ENCODE measurements around the gene MPZL2. TPM values are rescaled to one million over a fixed set of nuclear protein-coding genes. Genes with fewer than 3 reads are reported as not detected.

The MPZL2 gene
- total RNA-seq, 4 donors from 2014 or later: 8.7 to 57.0 (median 12.1) TPM

DNA sequence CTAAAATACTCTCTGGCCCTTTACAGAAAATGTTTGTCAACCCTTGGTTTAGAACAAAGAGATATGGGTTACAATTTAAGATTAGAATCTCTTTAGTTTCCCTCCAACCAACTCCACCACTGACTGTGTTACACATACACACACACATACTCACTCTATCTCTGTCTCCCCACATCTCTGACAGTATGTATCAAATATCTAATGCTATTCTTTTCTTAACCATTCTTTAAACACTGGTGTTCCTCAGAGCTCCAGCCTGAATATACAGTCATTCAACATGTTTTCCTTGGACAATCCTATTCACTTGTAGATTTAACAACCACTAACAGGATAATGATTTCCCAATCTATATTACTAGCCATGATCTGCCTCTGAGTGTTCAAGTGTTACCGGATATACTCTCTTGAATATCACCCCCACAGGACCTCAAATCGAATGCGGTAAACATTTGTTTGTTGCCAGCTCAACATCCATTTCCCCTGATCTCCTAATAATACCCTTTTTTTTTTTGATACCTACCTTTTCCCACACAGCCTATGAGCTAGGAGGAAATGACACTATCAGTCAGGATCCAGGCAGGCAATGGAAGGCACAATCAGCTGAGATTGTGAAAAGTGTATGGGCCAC lies 18.0 kb downstream of the MPZL2 start:
- peaks cover 0 to 6% (median 0%) of the 10 kb centered on the region in 3 donors for H3K4me1 ChIP-seq
- H3K27me3 ChIP-seq: peaks cover 21% of the 10 kb centered on the region
- H3K9me3 ChIP-seq: no peaks in the 10 kb centered on the region
- H3K36me3 ChIP-seq: no peaks in the 10 kb centered on the region
- TF ChIP-seq EP300 (IDR thresholded peaks at IDR 0.05) (no peak), POLR2A (IDR thresholded peaks at IDR 0.05) (no peak), POLR2AphosphoS5 (IDR thresholded peaks at IDR 0.05) (no peak)
- TF ChIP-seq, protein P1, sequence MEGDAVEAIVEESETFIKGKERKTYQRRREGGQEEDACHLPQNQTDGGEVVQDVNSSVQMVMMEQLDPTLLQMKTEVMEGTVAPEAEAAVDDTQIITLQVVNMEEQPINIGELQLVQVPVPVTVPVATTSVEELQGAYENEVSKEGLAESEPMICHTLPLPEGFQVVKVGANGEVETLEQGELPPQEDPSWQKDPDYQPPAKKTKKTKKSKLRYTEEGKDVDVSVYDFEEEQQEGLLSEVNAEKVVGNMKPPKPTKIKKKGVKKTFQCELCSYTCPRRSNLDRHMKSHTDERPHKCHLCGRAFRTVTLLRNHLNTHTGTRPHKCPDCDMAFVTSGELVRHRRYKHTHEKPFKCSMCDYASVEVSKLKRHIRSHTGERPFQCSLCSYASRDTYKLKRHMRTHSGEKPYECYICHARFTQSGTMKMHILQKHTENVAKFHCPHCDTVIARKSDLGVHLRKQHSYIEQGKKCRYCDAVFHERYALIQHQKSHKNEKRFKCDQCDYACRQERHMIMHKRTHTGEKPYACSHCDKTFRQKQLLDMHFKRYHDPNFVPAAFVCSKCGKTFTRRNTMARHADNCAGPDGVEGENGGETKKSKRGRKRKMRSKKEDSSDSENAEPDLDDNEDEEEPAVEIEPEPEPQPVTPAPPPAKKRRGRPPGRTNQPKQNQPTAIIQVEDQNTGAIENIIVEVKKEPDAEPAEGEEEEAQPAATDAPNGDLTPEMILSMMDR (IDR thresholded peaks at IDR 0.05): no peak
- no peak overlapping the region for H3K4me3 ChIP-seq
- ATAC-seq: no peak
- H3K27ac ChIP-seq: no peak overlapping the region
- 82 to 91% methylated on average over 3 of the region's 3 CpGs for WGBS, 2 donors (ENCODE audit: low coverage in 1 of 2)

DNA sequence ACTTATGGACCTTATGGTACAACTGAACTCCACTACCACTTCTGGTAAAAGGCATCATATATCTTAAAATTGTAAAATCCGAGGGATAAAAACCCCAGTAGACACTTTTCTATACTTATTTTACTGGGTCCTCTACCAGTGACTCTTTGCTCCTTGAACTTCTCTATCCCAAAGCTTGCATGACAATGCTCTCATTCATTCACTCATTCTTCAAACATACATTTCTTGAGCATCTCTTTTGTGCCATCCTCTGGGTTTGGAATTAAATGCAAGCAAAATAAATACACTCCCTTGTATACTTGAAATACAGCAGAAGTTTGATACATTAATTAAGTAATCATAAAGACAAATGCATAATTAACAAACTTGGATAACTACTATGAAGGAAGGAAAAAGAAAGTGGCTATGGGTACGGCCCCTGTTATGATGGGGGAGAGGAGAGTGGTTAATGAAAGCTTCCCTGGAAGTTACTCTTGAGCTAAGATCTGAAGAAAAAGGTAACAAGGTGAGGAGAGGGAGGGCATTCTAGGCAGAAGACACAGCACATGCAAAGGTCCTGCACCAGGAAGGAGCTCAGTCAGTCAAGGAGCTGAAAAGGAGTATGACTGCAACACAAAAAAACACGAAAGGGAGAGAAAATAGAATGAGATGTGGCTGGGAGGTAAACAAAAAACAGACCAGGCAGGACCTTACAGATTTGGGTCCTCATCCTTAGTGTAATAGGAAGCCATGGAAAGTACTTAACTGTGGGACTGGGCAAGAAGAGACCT lies 19.9 kb downstream of the MPZL2 start:
- no peak for TF ChIP-seq EP300 (IDR thresholded peaks at IDR 0.05)
- TF ChIP-seq POLR2AphosphoS5 (IDR thresholded peaks at IDR 0.05): no peak
- TF ChIP-seq, protein P1 (IDR thresholded peaks at IDR 0.05): no peak
- no peak for TF ChIP-seq POLR2A (IDR thresholded peaks at IDR 0.05)
- no peak for ATAC-seq
- Histone ChIP-seq H3K4me1 (peaks cover 0 to 8% (median 0%) of the 10 kb centered on the region in 3 donors), H3K36me3 (no peaks in the 10 kb centered on the region), H3K9me3 (no peaks in the 10 kb centered on the region), H3K27ac (no peak overlapping the region), H3K4me3 (no peak overlapping the region), H3K27me3 (peaks cover 9% of the 10 kb centered on the region)
- WGBS, 2 donors (ENCODE audit: low coverage in 1 of 2): 64 to 67% methylated on average over 3 of the region's 3 CpGs

DNA sequence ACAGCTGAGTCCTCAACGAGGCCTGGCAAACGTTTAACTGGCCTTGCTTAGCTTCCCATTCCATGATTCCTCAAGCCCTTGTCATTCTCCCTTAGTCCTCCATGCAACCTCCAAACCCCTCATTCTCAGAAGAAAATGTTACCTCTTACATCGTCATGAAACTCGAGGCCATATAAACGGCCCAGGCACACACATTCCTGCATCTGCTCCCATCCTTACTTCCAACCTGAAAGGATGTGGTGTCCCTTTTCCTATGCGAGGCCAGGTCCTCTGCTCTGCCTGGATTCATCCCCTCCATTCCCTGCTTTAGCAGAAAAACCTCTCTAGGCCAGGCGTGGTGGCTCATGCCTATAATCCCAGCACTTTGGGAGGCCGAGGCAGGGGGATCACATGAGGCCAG lies 20.9 kb downstream of the MPZL2 start:
- H3K9me3 ChIP-seq: no peaks in the 10 kb centered on the region
- H3K27me3 ChIP-seq: peaks cover 4% of the 10 kb centered on the region
- ATAC-seq: no peak
- H3K27ac ChIP-seq: no peak overlapping the region
- no peak overlapping the region for H3K4me3 ChIP-seq
- TF ChIP-seq, protein P1 (IDR thresholded peaks at IDR 0.05): no peak
- TF ChIP-seq EP300 (IDR thresholded peaks at IDR 0.05) (no peak), POLR2AphosphoS5 (IDR thresholded peaks at IDR 0.05) (no peak), POLR2A (IDR thresholded peaks at IDR 0.05) (no peak)
- WGBS, 2 donors (ENCODE audit: low coverage in 1 of 2): 64 to 86% methylated on average over 4 to 5 of the region's 8 CpGs
- no peaks in the 10 kb centered on the region for H3K36me3 ChIP-seq
- H3K4me1 ChIP-seq: peaks cover 0 to 8% (median 0%) of the 10 kb centered on the region in 3 donors

DNA sequence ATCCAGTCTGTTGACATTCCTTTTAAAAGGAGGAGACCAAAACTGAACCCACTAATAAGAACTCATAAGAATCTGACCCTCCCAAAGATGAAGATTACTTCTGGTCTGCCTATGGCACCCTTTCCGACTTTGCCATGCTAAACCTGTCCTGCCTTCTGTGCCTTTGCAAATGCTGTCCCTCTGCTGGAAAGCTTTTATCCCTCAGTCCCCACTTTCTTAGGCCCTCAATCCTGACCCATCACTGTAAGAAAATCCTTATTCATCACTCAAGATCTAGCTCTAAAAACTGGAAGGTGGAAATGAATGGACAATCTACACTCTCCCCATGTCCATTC lies 22.4 kb downstream of the MPZL2 start:
- no peaks in the 10 kb centered on the region for H3K36me3 ChIP-seq
- 33 to 92% methylated on average over 1 of the region's 1 CpG for WGBS, 2 donors (ENCODE audit: low coverage in 1 of 2)
- H3K27me3 ChIP-seq: no peaks in the 10 kb centered on the region
- no peak overlapping the region for H3K4me3 ChIP-seq
- H3K9me3 ChIP-seq: no peaks in the 10 kb centered on the region
- peaks cover 0 to 8% (median 0%) of the 10 kb centered on the region in 3 donors for H3K4me1 ChIP-seq
- no peak for ATAC-seq
- H3K27ac ChIP-seq: peak overlapping the region in 3 of 4 donors; percentile 30 to 48 (median 31)
- TF ChIP-seq EP300 (IDR thresholded peaks at IDR 0.05) (no peak), POLR2AphosphoS5 (IDR thresholded peaks at IDR 0.05) (no peak), POLR2A (IDR thresholded peaks at IDR 0.05) (no peak)
- TF ChIP-seq, protein P1 (IDR thresholded peaks at IDR 0.05): no peak
